HG03457 (cell line): Measurements from ENCODE around the gene IPO9.
"Not testable (repeated sequence)": the region's sequence is repeated elsewhere in the genome, so short reads cannot be mapped to it uniquely, and the experiment has no call there.

Experiments
- ATAC-seq: cut with Tn5 transposase; IDR thresholded peaks from one replicate; pipeline ENCODE4 v1.9.1; 2021; ENCODE audit warnings: moderate number of reproducible peaks; ENCODE audit not compliant: unreplicated experiment

The IPO9 gene

DNA sequence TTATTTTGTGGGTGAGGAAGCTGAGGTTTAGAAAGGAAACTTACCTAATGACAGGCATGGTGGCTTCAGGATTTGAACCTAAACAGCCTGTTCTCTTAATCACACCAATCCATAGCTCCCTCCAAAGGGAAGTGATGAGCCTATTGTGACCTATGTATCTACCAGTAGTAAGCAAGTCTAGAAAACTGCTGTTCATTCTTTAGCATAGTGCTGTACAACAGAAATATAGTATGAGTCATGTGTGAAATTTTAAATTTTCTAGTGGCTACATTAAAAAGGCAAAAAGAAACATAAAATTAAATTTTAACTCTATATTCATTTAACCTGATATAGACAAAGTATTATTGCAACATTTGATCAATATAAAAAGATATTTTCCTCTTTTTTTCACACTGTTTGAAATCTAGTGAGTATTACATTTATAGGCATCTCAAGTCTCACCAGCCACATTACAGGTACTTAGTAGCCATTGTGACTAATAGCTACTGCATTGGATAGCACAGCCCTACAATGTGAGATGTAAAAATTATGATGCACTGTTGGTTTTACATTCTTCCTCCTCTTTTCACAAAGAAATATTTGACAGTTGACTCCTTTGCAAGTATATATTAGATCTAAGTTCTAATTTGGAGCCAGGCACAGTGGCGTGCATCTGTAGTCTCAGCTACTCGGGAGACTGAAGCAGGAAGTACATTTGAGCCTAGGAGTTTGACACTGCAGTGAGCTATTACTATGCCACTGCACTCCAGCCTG is 16.6 kb downstream of the IPO9 start:
- no peak for ATAC-seq

- ATAC-seq, result no peak
These were observed 18.2 kb downstream of the IPO9 start for GRCh38 chr1:201847150-201847549.

GRCh38 chr1:201848230-201848629 is 19.3 kb downstream of the IPO9 start:
- no peak for ATAC-seq

GRCh38 chr1:201849372-201850052 is 20.6 kb downstream of the IPO9 start:
- ATAC-seq, result no peak

GRCh38 chr1:201850053-201850397 is 21.1 kb downstream of the IPO9 start:
- no peak for ATAC-seq

- ATAC-seq, result no peak
These were observed 23.0 kb downstream of the IPO9 start for GRCh38 chr1:201851949-201852348.

DNA sequence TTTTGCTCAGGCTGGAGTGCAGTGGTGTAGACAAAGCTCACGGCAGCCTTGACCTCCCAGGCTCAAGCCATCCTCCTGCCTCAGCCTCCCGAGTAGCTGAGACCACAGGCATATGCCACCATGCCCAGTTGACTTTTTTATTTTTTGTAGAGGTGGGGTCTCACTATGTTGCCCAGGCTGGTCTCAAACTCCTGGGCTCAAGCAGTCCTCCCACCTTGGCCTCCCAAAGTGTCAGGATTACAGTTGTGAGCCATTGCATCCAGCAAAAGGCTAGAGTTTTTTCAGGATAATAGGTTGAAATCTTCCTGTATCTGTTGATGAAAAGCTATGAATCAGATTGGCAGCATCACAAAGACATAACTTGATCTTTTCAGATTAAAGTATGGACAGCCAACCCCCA is 27.8 kb downstream of the IPO9 start:
- ATAC-seq, result not testable (repeated sequence)

- ATAC-seq, result no peak
These were observed 30.5 kb downstream of the IPO9 start for GRCh38 chr1:201859424-201859823.

DNA sequence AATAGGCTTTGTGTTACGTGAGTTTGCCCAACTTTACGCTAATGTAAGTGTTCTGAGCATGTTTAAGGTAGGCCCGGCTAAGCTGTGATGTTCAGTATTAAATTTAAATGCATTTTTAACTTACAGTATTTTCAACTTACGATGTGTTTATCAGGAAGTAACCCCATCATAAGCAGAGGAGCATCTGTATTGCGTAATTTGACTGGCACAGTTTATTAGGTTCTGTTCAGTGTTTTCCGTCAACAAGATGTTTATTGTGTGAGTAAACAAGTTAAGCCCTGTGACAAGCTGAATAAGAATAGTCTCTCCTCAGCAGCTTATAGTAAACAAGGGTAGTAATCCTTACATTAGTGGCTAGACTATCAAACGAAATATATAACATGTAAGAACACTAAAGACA is 32.5 kb downstream of the IPO9 start:
- ATAC-seq, result no peak

DNA sequence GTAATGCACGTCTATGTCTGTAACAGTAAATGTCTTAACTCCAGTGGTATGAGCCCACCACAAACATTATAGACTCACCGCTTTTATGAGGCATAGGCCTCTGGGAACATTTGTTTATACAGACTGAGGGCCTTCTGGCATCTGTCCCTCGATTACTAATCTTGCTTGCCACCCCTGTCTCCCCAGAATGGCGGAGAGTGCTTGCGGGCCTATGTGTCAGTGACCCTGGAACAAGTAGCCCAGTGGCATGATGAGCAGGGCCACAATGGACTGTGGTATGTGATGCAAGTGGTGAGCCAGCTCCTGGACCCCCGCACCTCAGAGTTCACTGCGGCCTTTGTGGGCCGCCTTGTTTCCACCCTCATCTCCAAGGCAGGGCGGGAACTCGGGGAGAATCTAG is 41.4 kb downstream of the IPO9 start:
- ATAC-seq, result no peak

- no peak for ATAC-seq
These were observed 45.7 kb downstream of the IPO9 start for GRCh38 chr1:201874672-201875071.

DNA sequence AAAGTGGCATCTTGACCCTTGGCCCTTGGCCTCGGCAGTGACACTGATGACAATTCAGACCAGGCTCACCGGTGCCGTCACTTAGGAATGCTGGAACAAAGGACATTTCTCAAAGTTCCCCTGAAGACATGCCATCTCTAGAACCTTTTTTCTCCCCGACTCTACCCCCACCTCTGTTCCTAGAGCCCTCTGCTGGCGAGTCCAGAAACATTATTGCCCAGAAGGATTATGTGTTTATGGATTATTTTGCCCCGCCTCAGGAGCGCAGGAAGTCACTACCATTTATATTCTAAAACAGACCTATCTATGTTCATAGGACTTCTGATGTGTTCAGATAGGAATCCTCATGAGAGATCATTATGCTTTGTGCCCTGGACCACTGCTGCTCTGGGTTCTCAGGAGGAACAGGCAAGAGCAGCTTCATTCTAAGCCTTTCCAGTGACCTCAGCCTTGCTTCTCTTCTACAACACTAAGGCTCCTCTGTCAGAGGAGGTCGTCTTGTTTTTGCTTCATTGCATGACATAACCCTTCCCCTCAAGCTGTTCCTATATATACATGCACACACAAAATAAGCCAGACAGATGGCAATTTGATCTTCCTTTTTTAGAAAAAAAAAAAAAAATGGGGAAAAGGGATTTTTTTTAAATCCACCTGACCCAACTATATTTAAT is 47.3 kb downstream of the IPO9 start:
- ATAC-seq, result no peak

DNA sequence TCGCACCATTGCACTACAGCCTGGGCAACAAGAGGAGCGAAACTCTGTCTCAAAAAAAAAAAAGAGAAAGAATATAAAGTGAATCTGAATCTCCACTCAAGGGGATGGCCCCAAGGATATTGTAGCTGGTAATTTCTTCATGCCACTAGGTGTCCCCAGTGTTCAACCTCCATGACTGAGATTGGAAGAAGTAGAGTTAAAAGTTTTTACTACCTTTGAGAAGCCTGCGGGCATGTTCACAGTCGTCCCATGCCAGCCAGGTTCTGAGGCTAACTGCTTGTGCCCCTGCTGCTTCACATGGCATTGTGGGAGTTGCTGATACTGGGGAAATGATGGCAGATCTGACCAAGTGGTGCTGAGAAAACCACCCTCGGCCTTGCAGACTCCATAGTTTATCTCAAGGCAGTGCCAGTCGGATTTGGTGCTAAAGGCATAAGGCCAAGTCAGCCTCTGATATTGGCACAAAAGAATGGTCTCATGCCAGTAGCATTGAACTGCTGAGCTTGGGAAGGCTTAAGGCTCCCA is 49.0 kb downstream of the IPO9 start:
- no peak for ATAC-seq

GRCh38 chr1:201880928-201881571 is 52.1 kb downstream of the IPO9 start:
- ATAC-seq, result no peak

- ATAC-seq, result no peak
These were observed 52.7 kb downstream of the IPO9 start for GRCh38 chr1:201881617-201882016.

DNA sequence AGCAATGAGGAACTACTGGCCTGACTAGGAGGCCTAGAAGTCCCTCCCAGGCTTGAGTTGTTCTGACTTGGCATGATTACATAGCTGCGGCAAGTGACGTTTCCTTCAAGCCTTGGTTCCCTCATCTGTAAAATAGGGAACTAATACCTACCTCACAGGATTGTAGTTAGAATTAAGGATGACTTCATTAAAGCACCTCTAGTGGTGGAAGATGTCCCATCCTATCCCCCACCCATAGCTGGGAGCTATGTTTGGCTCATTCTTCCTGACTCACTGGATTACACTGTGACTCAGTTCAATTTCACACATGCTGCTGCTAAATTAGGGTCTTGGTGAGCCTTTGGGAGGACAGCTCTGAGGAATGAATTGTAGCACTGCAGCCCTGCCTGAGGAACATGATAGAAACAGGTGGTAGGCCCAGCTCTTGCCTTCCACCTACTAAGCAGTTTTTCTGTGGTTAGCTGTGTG is 53.7 kb downstream of the IPO9 start:
- no peak for ATAC-seq

DNA sequence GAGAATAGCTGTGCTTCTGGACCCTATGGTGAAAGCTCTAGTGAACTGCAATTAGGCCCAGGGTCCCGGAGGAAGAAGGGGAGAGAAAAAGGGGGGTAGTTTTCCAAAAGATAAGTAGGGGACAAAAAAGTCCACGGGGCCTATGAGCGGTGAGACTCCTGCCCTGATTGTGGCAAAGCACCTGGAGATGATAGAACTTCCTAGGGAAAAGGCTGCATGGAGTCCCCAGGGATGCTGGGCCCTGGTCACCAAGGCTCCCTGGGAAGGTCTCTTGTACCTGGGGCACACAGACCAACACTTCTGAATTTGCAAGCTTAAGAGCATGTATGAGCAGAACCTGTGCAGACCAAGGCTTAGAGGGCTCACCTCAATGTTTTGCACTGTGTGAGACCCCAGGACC is 54.3 kb downstream of the IPO9 start:
- no peak for ATAC-seq

- no peak for ATAC-seq
These were observed 54.8 kb downstream of the IPO9 start for GRCh38 chr1:201883786-201884185.

DNA sequence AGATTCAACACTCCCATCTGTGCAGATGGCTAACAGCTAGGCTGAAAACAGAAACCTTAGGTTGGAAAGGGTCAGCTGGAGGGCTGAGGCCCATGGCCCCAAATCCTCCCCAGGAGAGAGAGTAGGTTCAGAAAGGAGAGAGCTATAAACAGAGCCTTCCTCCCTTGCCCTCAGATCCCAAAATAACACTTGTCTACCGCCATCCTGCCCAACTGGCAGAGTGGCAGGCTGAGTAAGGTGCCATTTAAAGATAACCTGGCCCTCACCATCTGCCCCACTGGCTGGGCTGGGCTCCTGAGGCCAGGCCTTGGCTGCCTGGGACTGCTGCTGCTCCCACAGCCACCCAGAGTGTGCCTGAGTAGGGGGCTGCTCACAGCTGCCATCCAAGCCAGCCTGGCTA is 55.5 kb downstream of the IPO9 start:
- ATAC-seq, result no peak

DNA sequence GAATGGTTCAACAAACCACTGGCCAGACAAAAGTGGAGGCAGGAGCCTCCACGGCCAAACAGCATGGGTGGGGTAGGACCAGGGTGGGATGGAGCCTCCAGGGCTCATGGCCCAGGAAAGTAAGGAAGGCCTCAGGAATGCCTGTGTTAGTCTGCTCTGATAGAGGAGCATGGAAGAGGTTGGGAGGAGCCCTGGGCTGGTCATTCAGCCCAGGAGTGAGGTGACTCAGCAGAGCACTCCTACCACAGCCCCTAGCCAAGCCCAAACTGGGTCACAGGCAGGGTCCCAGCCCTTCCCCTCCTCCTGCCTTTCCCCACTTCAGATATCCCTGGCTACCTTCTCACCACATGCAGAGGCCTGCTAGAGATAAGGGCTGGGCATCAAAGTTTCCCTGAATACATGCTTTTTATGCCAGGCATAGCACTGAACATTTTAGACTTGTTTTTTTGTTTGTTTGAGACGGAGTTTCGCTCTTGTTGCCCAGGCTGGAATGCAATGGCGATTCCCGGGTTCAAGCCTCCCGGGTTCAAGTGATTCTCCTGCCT is 56.6 kb downstream of the IPO9 start:
- ATAC-seq, result no peak
